HG03103 (cell line): ENCODE results near the gene PLPP2.

Source experiments
- ATAC-seq: cut with Tn5 transposase; IDR thresholded peaks from one replicate; pipeline ENCODE4 v1.9.1; 2021; ENCODE audit warnings: low read depth; ENCODE audit not compliant: unreplicated experiment

Gene PLPP2

DNA sequence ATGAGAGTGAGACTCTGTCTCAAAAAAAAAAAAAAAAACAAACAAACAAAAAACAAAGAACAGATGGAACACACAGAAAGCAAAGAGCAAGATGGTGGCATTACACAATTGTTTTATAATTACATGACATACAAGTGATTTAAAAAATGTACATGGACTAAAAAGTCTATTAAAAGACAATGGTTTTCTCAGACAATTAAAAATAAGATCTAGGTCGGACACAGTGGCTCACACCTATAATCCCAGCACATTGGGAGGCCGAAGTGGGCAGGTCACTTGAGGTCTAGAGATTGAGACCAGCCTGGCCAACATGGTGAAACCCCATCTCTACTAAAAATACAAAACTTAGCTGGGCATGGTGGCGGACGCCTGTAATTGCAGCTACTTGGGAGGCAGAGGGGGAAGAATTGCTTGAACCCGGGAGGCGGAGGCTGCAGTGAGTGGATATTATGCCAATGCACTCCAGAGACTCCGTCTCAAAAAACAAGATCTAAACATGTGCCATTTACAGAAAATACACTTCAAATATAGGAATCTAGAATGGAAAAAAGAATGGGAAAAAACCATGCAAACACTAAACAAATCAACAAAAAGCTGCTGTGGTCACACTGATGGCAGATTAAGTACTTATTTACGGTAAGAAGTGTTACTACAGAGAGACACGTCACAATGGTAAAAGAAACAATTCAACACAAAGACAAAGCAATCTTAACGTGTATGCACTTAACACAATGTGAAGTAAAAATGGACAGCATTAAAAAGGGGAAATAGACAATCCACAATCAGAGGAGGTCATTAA is 26.7 kb upstream of the PLPP2 start:
- ATAC-seq: no peak

DNA sequence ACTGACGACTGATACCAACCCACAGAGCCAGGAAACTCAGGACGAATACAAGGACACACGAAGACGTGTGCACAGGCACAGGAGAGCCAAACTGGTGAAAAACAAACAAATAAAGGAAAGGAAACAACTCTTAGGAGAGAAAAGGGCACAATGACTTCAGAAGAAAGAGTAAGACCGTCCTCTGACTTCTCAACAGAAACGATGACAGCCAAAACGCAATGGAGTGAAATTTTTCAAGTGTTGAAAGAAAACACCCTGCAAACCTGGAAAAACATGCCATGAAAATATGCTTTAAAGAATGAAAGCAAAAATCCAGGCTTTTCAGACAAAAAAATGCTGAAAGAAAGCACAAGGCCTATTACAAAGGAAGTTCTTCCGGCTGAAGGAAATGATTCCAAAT is 24.6 kb upstream of the PLPP2 start:
- ATAC-seq: no peak

DNA sequence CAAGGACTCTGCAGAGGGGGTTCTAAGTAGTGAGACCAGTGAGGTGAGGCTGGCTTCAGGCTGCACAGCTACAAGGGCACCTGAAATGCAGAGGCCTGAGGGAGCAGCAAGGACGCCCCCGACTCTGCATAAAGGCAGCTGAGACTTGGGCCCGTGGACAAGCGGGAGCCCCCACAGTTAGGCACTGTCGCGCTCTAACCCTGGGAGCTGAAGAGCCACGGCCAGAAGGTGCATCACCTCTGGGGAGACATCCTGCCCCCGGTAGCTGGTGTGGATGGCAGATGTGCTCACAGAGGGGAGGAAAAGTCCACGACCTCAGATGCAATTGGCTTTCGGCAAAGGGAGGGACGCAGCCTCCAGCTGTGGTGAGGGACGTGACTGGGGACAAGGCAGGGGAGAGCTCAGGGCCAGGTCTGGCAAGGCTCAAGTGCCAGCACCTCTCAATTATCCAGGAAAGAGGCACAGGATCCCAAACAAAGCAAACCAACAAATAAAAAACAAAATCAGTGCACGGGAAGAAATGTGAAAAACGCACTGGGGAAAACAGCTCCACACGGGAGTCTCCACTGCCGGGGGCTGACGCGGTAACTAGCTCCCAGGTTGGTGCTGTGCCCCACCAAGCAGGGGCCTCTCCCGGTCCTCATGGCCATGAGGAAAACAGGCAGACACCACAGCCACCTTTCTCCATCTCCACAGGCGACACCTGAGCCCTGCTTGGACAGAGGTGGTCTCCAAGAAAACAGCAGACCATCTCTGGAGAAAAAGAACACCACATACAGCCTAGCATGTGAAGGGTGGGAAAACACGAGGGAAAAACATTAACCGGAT is 23.0 kb upstream of the PLPP2 start:
- ATAC-seq: no peak

DNA sequence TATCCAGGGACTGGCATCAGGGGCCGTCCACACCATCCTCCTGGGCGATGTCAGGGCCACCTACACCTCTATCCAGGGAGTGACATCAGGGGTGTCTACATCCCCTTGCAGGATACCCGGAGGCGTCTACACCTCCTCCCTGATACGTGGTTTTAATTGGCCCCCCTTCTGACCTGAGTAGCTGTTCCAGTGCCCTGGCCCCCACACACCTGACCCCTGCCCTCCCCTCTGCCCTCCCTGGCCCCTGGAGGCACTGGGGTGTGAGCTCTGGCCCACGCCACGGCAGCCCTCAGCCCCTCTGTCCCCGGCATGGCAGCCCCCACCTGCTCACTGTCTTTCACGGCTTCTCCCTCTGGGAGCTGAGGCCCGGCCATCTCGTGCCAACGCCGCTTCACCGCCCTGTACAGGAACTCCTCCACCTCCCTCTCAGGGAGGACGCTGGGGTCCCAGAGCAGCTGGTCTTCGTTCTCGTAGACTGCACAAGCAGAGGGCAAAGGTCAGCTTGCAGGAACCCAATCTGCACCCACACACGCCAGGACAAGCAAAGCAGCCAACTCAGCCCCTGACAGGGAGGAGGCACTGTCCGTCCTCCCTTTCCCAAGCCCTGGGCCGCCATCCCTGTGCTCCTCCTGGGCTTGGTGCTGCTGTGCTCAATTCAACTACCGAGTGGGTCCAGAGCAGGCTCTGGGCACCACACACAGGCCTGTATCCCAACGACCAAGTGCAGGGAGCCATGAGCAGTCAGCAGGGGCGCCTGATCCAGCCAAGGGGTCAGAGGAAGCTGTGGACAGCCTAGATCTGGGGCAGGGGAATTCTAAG is 22.2 kb upstream of the PLPP2 start:
- ATAC-seq: no peak

DNA sequence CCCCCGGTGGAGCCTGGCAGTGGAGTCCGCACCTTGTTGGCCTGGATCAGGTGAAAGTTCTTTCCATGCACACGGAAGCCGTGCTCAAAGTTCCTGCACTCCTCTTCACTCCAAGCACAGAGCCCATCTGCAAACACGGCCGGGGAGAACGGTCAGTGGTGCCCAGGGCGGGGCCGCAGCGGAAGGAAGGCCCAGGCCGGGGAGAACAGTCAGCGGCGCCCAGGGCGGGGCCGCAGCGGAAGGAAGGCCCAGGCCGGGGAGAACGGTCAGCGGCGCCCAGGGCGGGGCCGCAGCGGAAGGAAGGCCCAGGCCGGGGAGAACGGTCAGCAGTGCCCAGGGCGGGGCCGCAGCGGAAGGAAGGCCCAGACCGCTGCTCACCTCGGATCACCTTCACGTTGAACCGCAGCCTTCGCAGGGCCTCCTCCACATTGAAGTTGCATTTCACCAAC is 20.6 kb upstream of the PLPP2 start:
- ATAC-seq: no peak

DNA sequence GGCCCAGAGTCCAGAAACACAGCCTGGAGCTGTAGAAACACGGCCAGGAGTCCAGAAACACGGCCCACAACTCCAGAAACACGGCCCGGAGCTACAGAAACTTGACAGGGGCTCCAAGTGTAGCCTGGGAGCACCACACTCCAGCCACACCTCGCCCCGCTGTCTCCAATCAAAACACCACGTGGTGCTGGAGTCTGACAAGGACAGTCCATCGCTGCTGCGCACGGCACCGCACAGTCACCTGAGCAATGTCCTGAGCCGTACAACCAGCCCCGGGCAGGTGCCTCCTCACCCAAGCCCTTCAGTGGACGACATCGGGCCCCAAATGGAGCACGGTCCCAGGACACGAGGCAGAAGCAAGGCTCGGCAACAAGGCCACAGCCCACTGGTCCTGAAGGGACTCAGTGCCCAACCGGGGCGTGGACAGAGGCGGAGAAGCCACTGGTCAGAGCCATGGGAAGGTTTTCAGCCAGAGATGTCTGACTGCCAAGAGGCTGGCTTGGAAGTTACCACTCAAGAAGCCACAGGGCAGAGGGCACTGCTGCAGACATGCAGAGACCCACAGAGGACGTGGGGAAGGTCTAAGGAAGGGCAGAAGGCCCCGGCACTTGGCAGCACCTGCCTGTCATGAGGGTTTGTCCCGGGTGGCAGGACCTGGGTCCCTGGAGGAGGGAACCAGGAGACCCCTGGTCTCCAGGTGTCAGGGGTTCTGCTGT is 19.7 kb upstream of the PLPP2 start:
- ATAC-seq: no peak

DNA sequence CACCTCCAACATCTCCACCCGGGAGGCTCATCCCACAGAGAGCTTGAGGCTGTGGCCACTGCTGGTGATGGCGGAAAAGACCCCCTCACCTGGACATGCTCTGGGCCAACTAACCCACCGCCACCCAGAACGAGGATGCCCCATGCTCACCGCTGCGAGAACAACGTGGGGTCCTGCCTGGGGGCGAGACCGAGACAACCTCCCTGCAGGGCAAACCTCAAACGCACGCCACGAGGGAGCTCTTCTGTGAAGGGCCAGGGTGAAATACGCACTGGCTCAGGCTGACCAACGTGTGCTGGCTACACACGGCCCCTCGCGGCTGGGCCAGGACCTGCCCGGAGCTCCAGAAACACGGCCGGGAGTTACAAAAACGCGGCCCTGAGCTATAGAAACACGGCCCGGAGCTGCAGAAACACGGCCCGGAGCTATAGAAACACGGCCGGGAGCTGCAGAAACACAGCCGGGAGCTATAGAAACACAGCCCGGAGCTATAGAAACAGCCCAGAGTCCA is 19.0 kb upstream of the PLPP2 start:
- ATAC-seq: no peak

DNA sequence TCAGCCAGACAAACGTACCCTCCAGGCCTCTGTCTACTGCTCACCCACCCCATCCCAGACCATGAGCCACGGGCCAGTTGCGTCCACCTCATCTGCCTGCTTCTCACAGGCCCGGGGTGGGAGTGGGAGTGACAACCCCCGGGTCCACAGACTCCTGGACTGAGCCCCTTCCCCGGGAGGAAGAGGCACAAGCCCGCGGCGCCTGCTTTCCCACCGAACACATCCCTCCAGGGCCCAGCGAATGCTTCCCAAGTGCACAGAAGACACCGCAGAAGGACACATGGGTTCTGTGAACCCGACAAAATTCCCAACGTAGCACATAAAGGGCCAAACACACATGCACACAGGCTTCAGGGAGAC is 18.0 kb upstream of the PLPP2 start:
- no peak for ATAC-seq

DNA sequence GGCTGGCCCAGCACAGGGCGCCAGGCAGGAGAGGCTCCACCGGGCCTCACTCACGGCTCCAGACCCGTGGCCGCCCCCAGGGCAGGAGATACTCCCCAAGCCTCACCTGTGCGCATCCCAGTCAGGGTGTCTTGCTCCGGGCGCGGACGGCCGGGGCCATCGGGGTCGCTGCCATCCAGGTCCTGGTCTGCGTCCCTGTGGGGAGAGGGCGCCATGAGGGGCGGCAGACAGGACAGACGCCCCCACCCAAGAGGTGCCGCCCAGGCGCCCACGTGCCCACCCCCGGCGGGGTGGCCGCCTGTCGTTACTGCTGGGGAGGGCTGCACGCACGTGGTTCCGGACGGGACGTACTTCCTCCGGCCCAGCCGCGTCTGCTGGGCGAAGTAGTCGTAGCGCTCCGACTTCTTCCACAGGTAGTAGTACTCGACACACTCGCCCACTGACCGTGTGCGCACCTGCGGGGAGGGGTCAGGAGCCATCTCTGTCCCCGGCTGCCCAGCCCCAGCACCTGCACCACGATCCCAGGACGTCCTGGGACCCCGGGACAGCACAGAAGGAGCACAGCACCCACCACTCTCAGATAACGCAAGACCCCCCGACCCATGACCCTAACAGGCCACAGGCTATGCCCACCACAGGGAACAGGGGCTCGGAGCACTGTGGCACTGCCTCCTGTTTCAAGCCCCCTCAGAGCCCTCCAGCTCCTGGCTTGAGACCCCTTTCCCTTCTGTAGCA is 17.4 kb upstream of the PLPP2 start:
- ATAC-seq: no peak

DNA sequence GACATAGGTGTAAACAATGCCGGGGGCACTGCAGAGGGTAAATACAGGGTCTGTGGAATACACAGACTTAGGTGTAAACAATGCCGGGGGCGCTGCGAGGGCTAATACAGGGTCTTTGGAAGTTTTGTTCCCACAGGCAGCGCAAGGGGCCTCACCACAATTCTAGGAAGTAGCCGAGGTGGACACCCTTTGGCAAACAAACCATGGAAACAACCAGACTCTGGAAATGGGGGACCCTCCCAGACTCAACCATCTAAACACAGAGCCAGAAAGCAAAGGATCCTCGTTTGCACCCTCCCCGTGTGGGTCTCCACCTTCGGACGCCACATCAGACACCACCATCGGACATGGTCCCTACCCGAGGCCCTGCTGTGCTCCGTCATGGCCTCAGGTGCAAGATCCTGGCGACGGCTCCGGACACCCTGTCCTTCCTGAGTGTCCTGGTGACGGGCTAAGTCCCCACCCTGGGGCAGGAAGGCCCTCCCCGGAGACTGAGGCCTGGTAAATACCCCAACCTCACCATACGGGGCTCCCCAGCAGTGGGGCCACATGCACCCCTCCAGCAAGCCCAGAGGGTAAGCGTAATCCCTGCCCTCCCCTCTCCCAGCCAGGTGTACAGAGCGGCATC is 16.7 kb upstream of the PLPP2 start:
- no peak for ATAC-seq

DNA sequence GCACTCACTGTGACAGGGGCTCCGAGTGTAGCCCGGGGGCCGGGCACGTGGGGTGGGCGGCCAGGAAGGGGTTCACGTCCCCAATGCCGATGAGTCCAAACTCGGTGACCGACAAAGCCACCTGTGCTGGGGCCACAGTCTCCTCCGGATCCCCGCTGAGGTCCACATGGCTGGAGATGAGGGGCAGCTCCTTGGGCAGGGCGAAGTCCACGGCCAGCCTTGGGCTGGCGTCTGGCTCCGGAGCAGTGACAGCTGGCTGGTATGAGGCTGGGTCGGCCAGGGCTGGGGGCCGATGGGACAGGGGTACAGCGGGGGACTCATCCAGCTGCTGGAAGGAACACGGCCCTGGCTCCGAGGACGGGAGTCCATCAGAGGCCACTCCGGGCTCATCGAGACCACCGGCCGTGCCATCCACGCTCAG is 15.9 kb upstream of the PLPP2 start:
- no peak for ATAC-seq

DNA sequence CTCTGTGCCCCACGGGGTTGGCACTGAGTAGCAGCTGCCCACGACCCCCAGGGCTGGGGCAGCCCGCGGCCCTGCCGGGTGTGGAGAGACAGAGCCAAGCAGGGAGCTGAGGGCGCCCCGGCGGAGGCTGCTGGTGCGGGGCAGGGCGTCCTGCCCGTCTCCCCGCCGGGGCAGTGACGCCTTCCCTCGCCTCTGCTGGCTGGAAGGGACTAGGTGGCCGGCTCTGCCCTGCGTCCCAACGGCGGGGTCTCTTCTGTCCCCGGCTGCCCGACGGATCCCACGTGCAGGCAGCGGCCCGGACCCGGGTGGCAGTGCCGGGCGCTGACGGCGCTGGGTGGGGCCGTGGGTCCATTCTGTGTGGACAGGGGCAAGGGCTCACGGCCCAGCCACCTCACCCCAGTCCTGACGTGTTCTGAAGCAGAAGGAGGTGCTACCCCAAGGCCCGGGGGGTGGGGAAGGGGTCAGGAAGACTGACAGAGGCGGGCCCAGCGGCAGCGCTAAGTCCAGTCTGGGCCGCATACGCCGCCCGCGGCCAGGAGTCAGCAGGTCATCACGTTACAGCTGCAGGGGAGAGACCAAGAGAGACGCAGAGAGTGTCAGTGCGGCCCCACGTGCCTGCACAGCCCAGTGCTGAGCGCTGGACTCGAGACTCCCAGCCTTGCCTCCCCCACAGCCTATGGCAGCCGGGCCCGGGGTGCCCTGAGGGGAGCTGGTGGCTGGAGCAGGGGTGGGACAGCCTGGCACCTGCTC is 15.1 kb upstream of the PLPP2 start:
- no peak for ATAC-seq

DNA sequence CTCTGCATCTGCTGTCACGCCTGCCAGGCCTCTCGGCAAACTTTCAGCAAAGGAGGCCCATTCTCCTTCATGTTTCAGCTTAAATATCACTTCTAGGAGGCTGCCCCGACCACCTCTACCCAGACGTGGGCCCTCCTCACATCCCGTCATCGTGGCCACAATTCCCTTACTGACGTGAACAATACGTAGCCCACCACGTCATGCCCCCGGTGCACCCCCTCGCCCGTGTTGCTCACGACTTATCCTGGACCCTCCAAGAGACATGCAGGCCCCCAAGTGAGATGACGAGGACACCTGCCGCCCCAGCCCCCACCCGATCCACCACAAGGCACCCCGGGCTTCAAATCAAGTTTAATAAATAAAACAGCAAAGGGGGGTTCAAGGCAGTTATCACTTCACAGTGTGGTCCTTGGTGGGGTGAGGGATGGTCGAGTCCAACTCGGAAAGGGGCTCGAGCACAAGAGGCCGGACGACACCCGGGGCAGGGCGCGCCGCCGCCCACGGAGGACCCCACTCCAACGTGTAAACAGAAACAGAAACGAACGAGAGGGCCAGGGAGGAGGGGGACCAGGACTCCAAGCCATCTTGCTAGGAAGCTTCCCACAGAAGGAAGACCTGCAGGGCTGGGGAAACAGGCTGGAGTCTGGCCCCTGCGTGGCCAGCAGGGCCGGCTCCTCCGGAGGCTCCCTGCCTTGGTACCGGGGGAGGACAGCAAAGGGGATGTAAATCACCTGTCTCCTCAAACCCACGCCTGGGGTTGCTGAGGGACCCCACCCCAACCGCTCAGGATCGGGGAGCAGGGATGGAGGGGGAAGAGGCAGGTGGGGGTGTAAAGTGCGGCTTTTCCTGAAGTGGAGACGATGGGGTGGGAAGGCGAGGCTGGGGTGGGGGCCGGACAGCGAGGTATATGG is 14.3 kb upstream of the PLPP2 start:
- no peak for ATAC-seq

DNA sequence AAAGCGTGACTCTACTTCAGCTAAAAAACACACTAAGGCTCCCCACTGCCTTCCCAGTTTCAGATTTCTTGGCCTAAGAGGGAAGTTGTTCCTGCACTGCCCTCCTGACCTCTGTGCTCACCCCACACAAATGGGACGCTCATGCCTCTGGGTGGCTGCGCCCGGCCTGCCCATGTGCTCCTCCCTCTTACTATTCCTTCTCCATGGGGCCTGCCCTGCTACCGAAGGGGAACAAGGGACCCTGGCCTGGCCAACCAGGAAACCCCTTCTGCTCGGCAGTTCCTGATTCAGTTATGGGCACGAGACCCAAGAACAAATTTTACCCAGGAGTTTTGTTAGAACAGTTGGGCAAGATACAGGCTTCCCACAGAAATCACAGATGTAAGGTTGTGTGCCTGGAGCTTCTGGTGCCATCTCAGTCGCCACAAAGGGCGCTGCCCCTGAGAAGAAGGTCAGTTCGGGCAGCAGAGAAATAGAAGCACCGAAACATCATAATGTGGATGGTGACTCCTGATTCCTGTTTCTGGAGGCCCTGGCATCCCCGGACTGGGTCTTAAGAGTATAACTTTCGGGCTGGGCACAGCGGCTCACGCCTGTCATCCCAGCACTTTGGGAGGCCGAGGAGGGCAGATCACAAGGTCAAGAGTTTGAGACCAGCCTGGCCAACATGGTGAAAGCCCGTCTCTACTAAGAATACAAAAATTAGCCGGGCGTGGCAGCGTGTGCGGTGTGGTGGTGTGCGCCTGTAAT is 5.4 kb upstream of the PLPP2 start:
- no peak for ATAC-seq

DNA sequence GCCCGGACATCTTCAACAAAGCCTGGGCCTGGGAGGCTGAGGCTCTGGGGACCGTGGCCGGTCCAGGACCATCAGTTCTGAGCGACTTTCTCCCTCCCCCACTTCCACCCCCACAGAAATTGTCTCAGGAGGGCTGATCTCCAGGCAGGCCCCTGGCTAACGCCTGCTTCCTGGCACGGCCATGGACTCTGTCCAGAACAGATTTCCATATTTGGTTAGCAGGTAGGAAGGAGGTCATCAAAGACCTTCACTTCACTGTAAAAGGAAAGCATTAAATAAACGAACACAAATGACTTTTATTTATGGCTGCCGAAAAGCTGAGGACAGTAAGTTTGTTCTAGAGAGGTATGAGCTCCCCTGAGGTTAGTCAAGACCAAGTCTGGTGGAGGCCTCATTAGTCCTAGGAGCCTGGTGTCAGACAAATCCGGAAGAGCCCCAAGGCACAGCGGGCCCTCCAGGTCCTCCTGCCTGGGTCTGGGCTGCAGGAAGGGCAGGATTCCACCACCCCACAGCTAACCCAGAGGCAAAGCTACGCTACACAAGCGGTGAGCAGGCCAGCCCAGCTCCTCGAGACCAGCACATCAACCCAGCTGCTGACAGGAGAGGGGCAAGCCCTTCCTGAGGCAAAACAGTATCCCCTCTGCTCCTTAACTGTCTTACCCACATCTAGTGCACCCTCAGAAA is 4.6 kb upstream of the PLPP2 start:
- ATAC-seq: no peak
